Sigmoid colon (tissue), 7 donors: ENCODE results near the gene GARNL3. TPM values are rescaled to one million over a fixed set of nuclear protein-coding genes. Genes with fewer than 3 reads are reported as not detected.

Experiments used
- DNase-seq: peaks from one replicate; pipeline ENCODE4 v3.0.0-alpha.2; 2019
- H3K27ac ChIP-seq, 4 donors: fragments of 200-600 bp; sonication (generic); one replicate each; pipeline ENCODE4 v1.5.1; 2016 to 2019; ENCODE audit warnings: mild to moderate bottlenecking in 1 of 4
- H3K27me3 ChIP-seq, 3 donors: fragments of 200-600 bp; sonication (generic); one replicate each; pipeline ENCODE4 v1.5.1; 2019; ENCODE audit warnings: mild to moderate bottlenecking in 1 of 3
- H3K36me3 ChIP-seq, 4 donors: fragments of 200-600 bp; sonication (generic); one replicate each; pipeline ENCODE4 v1.5.1; 2016 to 2019
- H3K4me1 ChIP-seq, 4 donors: fragments of 200-600 bp; sonication (generic); one replicate each; pipeline ENCODE4 v1.5.1; 2017 to 2019
- H3K4me3 ChIP-seq, 4 donors: fragments of 200-600 bp; sonication (generic); one replicate each; pipeline ENCODE4 v1.5.1; 2017 to 2019; ENCODE audit warnings: mild to moderate bottlenecking in 2 of 4, moderate library complexity in 1 of 4
- H3K9me3 ChIP-seq, 4 donors: fragments of 200-600 bp in 3 of 4; sonication (generic) in 3 of 4; one replicate each; pipeline versions ENCODE4 v1.5.1 to v1.6.1; 2013 to 2019
- EP300 ChIP-seq, 4 donors: sonication (generic); formaldehyde crosslinking; IDR thresholded peaks; one replicate each; pipeline ENCODE4 v1.6.1; 2017; ENCODE audit warnings: antibody characterized with exemption in 4 of 4
- POLR2A ChIP-seq, 2 donors: fragments of 450-650 bp; IDR thresholded peaks; one replicate each; pipeline ENCODE4 v1.6.1; 2016; ENCODE audit warnings: antibody characterized with exemption in 2 of 2, mild to moderate bottlenecking in 2 of 2, moderate library complexity in 2 of 2
- POLR2AphosphoS5 ChIP-seq, 4 donors: sonication (generic); formaldehyde crosslinking; IDR thresholded peaks; one replicate each; pipeline ENCODE4 v1.6.1; 2017; ENCODE audit warnings: antibody characterized with exemption in 4 of 4
- WGBS, 2 donors: extraction: QIAGEN DNeasy Blood & Tissue Kit; methylation state at CpG; one replicate each; pipeline ENCODE4 v1.1.7; 2013; 5-methylcytosine and 5-hydroxymethylcytosine counted together
- intact Hi-C: fragments of 100-400 bp; cut with DNase I; formaldehyde crosslinking; loops from one replicate; pipeline ENCODE4 v1.15.1; 2023
- polyA plus RNA-seq, 3 donors: library from polyadenylated mRNA; stranded (reverse); fragments of 200-250 nt; gene quantifications; one replicate each; pipeline ENCODE4 v1.2.3, GENCODE V29; 2013
- total RNA-seq, 4 donors: library from RNA; depleted of rRNA; stranded (reverse); fragments of >200 nt; gene quantifications; one replicate each; pipeline ENCODE4 v1.1.0, GENCODE V29; 2016
- TF ChIP-seq, protein P1 (sequence below), 4 experiments: fragments of 450-650 bp in 3 of 4; fragments of 200-600 bp in 1 of 4; IDR thresholded peaks; one replicate each; pipeline ENCODE4 v1.5.1; 2016 to 2019; ENCODE audit warnings: antibody characterized with exemption in 4 of 4, mild to moderate bottlenecking in 3 of 4, moderate library complexity in 2 of 4
- donor health status: healthy with polysubstance abuse.
- donor health status: Bipolar disorder and iron deficiency.
- donor health status: healthy.

The GARNL3 gene
- total and polyA plus RNA-seq, 7 donors = 0.92 to 28.0 (median 10.2) TPM

DNA sequence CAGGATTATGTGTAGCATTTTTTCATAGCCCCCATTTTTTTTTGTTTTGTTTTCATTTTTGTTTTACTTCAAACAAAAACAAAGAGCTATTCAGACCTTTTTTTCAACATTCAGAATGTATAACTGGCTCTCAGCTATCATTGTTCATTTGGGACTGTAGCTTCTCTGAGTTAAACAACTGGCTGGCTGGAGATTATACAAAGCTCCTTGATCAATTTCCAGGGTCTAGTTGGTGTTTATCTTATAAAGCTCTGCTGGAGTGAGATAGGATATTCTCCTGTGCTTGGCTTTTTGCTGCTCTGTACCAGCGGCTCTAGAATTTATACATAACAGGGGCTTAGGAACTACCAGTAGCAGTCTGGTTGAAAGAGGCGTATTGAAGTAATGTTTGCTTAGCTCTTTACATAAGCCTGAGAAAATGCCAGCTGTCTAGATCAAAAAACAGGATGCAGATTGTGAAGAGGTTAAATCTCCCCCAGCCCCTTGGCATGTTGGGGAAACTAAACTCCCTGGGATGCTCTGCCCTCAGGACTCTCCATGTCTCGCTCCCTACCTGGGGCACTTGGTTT is 15.2 kb downstream of the GARNL3 start:
- TF ChIP-seq POLR2A (IDR thresholded peaks at IDR 0.05) = no peak
- no peak for TF ChIP-seq POLR2AphosphoS5 (IDR thresholded peaks at IDR 0.05)
- no peak for TF ChIP-seq EP300 (IDR thresholded peaks at IDR 0.05)
- TF ChIP-seq, protein P1, sequence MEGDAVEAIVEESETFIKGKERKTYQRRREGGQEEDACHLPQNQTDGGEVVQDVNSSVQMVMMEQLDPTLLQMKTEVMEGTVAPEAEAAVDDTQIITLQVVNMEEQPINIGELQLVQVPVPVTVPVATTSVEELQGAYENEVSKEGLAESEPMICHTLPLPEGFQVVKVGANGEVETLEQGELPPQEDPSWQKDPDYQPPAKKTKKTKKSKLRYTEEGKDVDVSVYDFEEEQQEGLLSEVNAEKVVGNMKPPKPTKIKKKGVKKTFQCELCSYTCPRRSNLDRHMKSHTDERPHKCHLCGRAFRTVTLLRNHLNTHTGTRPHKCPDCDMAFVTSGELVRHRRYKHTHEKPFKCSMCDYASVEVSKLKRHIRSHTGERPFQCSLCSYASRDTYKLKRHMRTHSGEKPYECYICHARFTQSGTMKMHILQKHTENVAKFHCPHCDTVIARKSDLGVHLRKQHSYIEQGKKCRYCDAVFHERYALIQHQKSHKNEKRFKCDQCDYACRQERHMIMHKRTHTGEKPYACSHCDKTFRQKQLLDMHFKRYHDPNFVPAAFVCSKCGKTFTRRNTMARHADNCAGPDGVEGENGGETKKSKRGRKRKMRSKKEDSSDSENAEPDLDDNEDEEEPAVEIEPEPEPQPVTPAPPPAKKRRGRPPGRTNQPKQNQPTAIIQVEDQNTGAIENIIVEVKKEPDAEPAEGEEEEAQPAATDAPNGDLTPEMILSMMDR (IDR thresholded peaks at IDR 0.05) = no peak
- WGBS, 2 donors = 93% methylated on average over 3 of the region's 3 CpGs

DNA sequence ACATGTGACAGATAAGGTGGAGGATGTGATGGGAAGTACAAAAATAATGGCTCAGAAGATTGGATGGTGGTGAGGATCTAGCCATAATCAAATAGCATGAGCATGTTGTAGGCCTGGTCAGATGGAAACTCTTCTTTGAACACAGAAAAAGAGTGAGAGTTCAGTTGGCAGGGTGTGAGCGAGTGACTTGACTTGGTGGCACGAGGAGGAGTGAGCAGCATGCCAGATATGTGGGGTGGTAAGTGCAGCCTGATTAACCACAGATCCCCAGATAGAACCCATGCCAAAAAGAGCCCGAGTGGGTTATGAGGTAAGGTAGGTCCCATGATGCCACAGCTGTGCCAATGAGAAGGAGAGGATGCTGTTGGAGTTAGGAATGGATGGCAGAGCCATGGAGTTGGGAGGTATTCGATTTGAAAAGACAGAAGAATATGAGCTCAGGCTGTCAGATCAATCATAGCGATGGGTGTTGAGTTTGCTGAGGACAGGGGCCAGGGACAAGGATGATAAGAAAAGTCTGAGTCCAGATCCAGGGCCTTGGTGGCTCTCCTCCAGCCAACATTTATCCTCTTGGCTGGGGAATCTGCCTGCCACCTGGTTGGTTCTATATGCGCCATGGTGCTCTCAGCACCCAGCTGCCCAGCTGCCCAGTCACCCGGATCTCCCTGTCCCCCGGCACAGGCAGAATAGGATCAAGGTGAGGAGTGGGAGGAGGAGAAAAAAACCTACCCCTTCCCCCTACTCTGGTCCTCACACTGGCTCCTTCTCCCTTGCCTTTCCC is 16.5 kb downstream of the GARNL3 start:
- WGBS, 2 donors = 92% methylated on average over 8 of the region's 8 CpGs
- DNase-seq = no peak
- TF ChIP-seq, protein P1 (IDR thresholded peaks at IDR 0.05) = no peak
- TF ChIP-seq POLR2AphosphoS5 (IDR thresholded peaks at IDR 0.05) = no peak
- TF ChIP-seq POLR2A (IDR thresholded peaks at IDR 0.05) = no peak
- no peak for TF ChIP-seq EP300 (IDR thresholded peaks at IDR 0.05)
- no peaks in the 10 kb centered on the region for H3K36me3 ChIP-seq
- no peaks in the 10 kb centered on the region for H3K9me3 ChIP-seq
- no peaks in the 10 kb centered on the region for H3K27me3 ChIP-seq
- H3K27ac ChIP-seq = no peak overlapping the region
- intact Hi-C loops = no loop called here
- H3K4me3 ChIP-seq = no peak overlapping the region
- peaks cover 0 to 4% (median 1%) of the 10 kb centered on the region in 4 donors for H3K4me1 ChIP-seq

More for the DNA sequence above, 15.2 kb downstream of the GARNL3 start:
- Histone ChIP-seq H3K4me3 (no peak overlapping the region), H3K36me3 (no peaks in the 10 kb centered on the region), H3K9me3 (no peaks in the 10 kb centered on the region), H3K4me1 (no peaks in the 10 kb centered on the region), H3K27ac (no peak overlapping the region), H3K27me3 (no peaks in the 10 kb centered on the region)
- intact Hi-C loops = no loop called here
- no peak for DNase-seq

DNA sequence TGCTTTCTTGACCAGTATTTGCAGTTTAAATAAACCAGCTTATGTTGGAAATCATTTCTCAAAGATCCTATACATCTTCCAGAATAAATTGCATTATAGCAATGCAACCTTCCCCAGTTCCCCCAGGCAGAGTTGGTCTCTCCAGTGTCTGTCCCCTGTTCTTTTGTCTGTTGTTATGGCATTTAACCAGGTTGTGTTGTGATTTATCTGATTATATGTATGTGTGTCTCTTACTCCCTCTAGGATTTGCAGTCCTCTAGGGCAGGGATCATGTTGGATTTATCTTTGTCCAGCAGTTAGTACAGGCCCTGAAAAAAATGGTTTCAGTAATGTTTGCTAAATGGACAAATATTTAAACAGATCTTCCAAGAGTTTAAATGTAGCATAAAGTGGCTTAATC is 17.3 kb downstream of the GARNL3 start:
- TF ChIP-seq, protein P1 (IDR thresholded peaks at IDR 0.05) = no peak
- TF ChIP-seq EP300 (IDR thresholded peaks at IDR 0.05) (no peak), POLR2A (IDR thresholded peaks at IDR 0.05) (no peak), POLR2AphosphoS5 (IDR thresholded peaks at IDR 0.05) (no peak)
- Histone ChIP-seq H3K27ac (no peak overlapping the region), H3K4me3 (no peak overlapping the region), H3K36me3 (no peaks in the 10 kb centered on the region), H3K27me3 (no peaks in the 10 kb centered on the region), H3K9me3 (no peaks in the 10 kb centered on the region), H3K4me1 (peaks cover 0 to 6% (median 2%) of the 10 kb centered on the region in 4 donors)
- no peak for DNase-seq
- intact Hi-C loops = no loop called here

DNA sequence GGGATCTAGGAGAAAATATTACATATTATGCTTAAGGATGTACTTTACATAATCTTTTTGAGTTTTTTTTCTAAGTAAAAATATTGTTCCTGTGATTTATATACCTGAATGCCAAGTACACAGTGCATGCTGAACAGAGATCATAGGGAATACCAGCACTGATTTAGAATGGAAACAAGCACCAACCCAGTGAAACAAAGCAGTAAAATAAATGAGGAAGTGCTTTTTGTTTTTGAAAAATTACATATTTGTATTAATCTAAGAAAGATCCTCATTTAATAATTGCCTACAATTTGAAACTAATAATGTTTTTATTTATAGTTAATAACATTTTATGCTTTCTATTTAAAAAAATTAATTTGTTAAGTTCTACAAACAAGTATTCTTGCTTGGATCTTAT is 18.0 kb downstream of the GARNL3 start:
- DNase-seq = no peak
- intact Hi-C loops = no loop called here
- H3K27me3 ChIP-seq = no peaks in the 10 kb centered on the region
- no peak overlapping the region for H3K4me3 ChIP-seq
- TF ChIP-seq, protein P1 (IDR thresholded peaks at IDR 0.05) = no peak
- no peak for TF ChIP-seq POLR2A (IDR thresholded peaks at IDR 0.05)
- TF ChIP-seq POLR2AphosphoS5 (IDR thresholded peaks at IDR 0.05) = no peak
- no peak for TF ChIP-seq EP300 (IDR thresholded peaks at IDR 0.05)
- peaks cover 0 to 6% (median 2%) of the 10 kb centered on the region in 4 donors for H3K4me1 ChIP-seq
- H3K9me3 ChIP-seq = no peaks in the 10 kb centered on the region
- H3K36me3 ChIP-seq = no peaks in the 10 kb centered on the region
- H3K27ac ChIP-seq = no peak overlapping the region
